H1 (cell line): ENCODE measurements around the gene DNAJC6. TPM values are rescaled to one million over a fixed set of nuclear protein-coding genes. Genes with fewer than 3 reads are reported as not detected.

Source experiments
- CTCF ChIA-PET: fragments of 300-600 bp; sonication (Branson Sonifier 250); formaldehyde crosslinking; loops from one replicate; lab custom pipeline; 2021; ENCODE audit not compliant: partially characterized antibody; lab: Charles Lee
- POLR2A ChIA-PET: fragments of 300-600 bp; sonication (Branson Sonifier 250); formaldehyde crosslinking; loops from one replicate; lab custom pipeline; 2021; ENCODE audit warnings: inconsistent platforms; ENCODE audit not compliant: partially characterized antibody; lab: Charles Lee
- DNase-seq, 2 experiments: peaks; one replicate each; pipeline versions ENCODE4 v3.0.0 to v3.0.0-alpha.2; 2010 to 2022; ENCODE audit warnings: low spot score in 2 of 2, low read depth in 1 of 2, mixed read lengths in 1 of 2
- FAIRE-seq: peaks from 2 replicates; lab custom pipeline; 2011; peaks lifted over from hg19 to GRCh38; lab: Jason Lieb, UNC
- H2AFZ ChIP-seq: 2 replicates; pipeline ENCODE4 v1.8.1; 2012; ENCODE audit warnings: low read length, inconsistent platforms
- H2AK5ac ChIP-seq: 2 replicates; pipeline ENCODE4 v1.6.1; 2013; ENCODE audit warnings: low read depth, low read length
- H2BK120ac ChIP-seq: replicated peaks from 2 replicates; pipeline ENCODE3; 2013; ENCODE audit warnings: low read depth, low read length, inconsistent platforms
- H2BK12ac ChIP-seq: 2 replicates; pipeline ENCODE4 v1.6.1; 2013; ENCODE audit warnings: low read depth, low read length
- H2BK15ac ChIP-seq: 2 replicates; pipeline ENCODE4 v1.6.1; 2013; ENCODE audit warnings: low read length
- H2BK20ac ChIP-seq: 2 replicates; pipeline ENCODE4 v1.6.1; 2013; ENCODE audit warnings: low read length
- H2BK5ac ChIP-seq: 2 replicates; pipeline ENCODE4 v1.6.1; 2013; ENCODE audit warnings: low read depth, low read length
- H3K14ac ChIP-seq: 2 replicates; pipeline ENCODE4 v1.6.1; 2013; ENCODE audit warnings: inconsistent platforms; ENCODE audit not compliant: insufficient read length
- H3K18ac ChIP-seq: 2 replicates; pipeline ENCODE4 v1.6.1; 2013; ENCODE audit warnings: low read length; ENCODE audit errors: extremely low read depth
- H3K23ac ChIP-seq: 2 replicates; pipeline ENCODE4 v1.6.1; 2013; ENCODE audit warnings: inconsistent platforms; ENCODE audit not compliant: insufficient read length
- H3K23me2 ChIP-seq: 2 replicates; pipeline ENCODE4 v1.6.1; 2013; ENCODE audit warnings: low read depth, low read length
- H3K27ac ChIP-seq: 2 replicates; pipeline ENCODE4 v1.6.1; 2011; ENCODE audit warnings: low read depth, low read length, inconsistent platforms
- H3K27me3 ChIP-seq, 4 experiments: replicated peaks in 1 of 4; 1 replicate in 1 of 4; 2 replicates in 3 of 4; pipeline versions ENCODE4 v1.6.1 to v1.8.1; 2011 to 2013; ENCODE audit warnings: low read length in 3 of 4, mild to moderate bottlenecking in 3 of 4, inconsistent platforms in 2 of 4, mixed read lengths in 2 of 4, moderate library complexity in 1 of 4; ENCODE audit not compliant: control insufficient read depth in 3 of 4, insufficient read depth in 3 of 4; ENCODE audit errors: extremely low read depth in 1 of 4
- H3K36me3 ChIP-seq, 4 experiments: 2 replicates each; pipeline versions ENCODE4 v1.6.1 to v1.8.1; 2011 to 2013; ENCODE audit warnings: mild to moderate bottlenecking in 4 of 4, low read length in 3 of 4, moderate library complexity in 2 of 4, control low read depth in 1 of 4, inconsistent platforms in 1 of 4; ENCODE audit not compliant: insufficient read depth in 4 of 4, control insufficient read depth in 2 of 4
- H3K4ac ChIP-seq: replicated peaks from 2 replicates; pipeline ENCODE3; 2013; ENCODE audit warnings: low read length, low read depth, mixed read lengths, inconsistent platforms; ENCODE audit not compliant: insufficient read length
- H3K4me1 ChIP-seq, 4 experiments: replicated peaks in 1 of 4; 1 replicate in 1 of 4; 2 replicates in 3 of 4; pipeline versions ENCODE4 v1.6.1 to v1.8.1; 2011 to 2013; ENCODE audit warnings: low read length in 3 of 4, inconsistent platforms in 2 of 4, mixed read lengths in 1 of 4; ENCODE audit not compliant: insufficient read depth in 4 of 4, control insufficient read depth in 3 of 4
- H3K4me2 ChIP-seq, 2 experiments: 2 replicates each; pipeline versions ENCODE4 v1.6.1 to v1.8.1; 2011 to 2013; ENCODE audit warnings: low read depth in 2 of 2, low read length in 2 of 2, control low read depth in 1 of 2, inconsistent platforms in 1 of 2, mild to moderate bottlenecking in 1 of 2; ENCODE audit not compliant: insufficient read depth in 1 of 2
- H3K4me3 ChIP-seq, 4 experiments: fragments of 200-600, 300-600 bp in 1 of 4; sonication (generic), shearing (Covaris generic), sonication (Bioruptor Twin) in 1 of 4; 2 replicates each; pipeline versions ENCODE4 v1.5.1 to v1.8.1; 2011 to 2016; ENCODE audit warnings: low read length in 4 of 4, low read depth in 3 of 4, control low read depth in 2 of 4, inconsistent platforms in 2 of 4, mild to moderate bottlenecking in 2 of 4, mixed read lengths in 1 of 4, moderate library complexity in 1 of 4; ENCODE audit not compliant: insufficient read depth in 2 of 4; ENCODE audit errors: extremely low read depth in 1 of 4
- H3K56ac ChIP-seq: replicated peaks from 2 replicates; pipeline ENCODE3; 2013; ENCODE audit warnings: low read depth, mild to moderate bottlenecking, mixed read lengths, low read length, inconsistent platforms; ENCODE audit not compliant: insufficient read length
- H3K79me1 ChIP-seq: 2 replicates; pipeline ENCODE4 v1.6.1; 2013; ENCODE audit warnings: low read depth, low read length, control low read depth
- H3K79me2 ChIP-seq, 2 experiments: 2 replicates each; pipeline versions ENCODE4 v1.6.1 to v1.8.1; 2012 to 2013; ENCODE audit warnings: low read length in 2 of 2, mild to moderate bottlenecking in 2 of 2, inconsistent platforms in 1 of 2; ENCODE audit not compliant: insufficient read depth in 2 of 2, control insufficient read depth in 1 of 2
- H3K9ac ChIP-seq, 4 experiments: replicated peaks in 1 of 4; 1 replicate in 1 of 4; 2 replicates in 3 of 4; pipeline versions ENCODE4 v1.6.1 to v1.8.1; 2011 to 2013; ENCODE audit warnings: low read depth in 3 of 4, low read length in 3 of 4, control low read depth in 2 of 4, mild to moderate bottlenecking in 2 of 4, moderate library complexity in 2 of 4, inconsistent platforms in 1 of 4; ENCODE audit errors: extremely low read depth in 1 of 4
- H3K9me3 ChIP-seq, 2 experiments: 2 replicates each; pipeline versions ENCODE4 v1.6.1 to v1.8.1; 2012 to 2013; ENCODE audit warnings: mild to moderate bottlenecking in 2 of 2, moderate library complexity in 2 of 2, control low read depth in 1 of 2, inconsistent platforms in 1 of 2, low read depth in 1 of 2, low read length in 1 of 2, mixed read lengths in 1 of 2; ENCODE audit not compliant: insufficient read depth in 2 of 2
- H4K20me1 ChIP-seq, 2 experiments: replicated peaks in 1 of 2; 2 replicates each; pipeline versions ENCODE3 to v1.8.1; 2011 to 2013; ENCODE audit warnings: inconsistent platforms in 2 of 2, low read length in 2 of 2, mild to moderate bottlenecking in 1 of 2; ENCODE audit not compliant: insufficient read depth in 2 of 2, control insufficient read depth in 1 of 2
- H4K5ac ChIP-seq: 2 replicates; pipeline ENCODE4 v1.6.1; 2013; ENCODE audit warnings: low read length, low read depth, mixed read lengths, inconsistent platforms; ENCODE audit not compliant: insufficient read length
- H4K8ac ChIP-seq: 2 replicates; pipeline ENCODE4 v1.8.0; 2013; ENCODE audit warnings: mild to moderate bottlenecking, moderate library complexity, low read length, inconsistent platforms; ENCODE audit not compliant: insufficient read depth; ENCODE audit errors: extremely low read depth
- H4K91ac ChIP-seq: replicated peaks from 2 replicates; pipeline ENCODE3; 2013; ENCODE audit warnings: low read length, mixed read lengths, inconsistent platforms; ENCODE audit not compliant: insufficient read length
- ASH2L ChIP-seq: fragments of 200-600, 300-600 bp; sonication (generic); IDR thresholded peaks from one replicate; pipeline ENCODE4 v1.7.1; 2017; ENCODE audit warnings: low read length
- ATF2 ChIP-seq: IDR thresholded peaks from 2 replicates; pipeline ENCODE4 v1.6.1; 2012; ENCODE audit warnings: low read length, inconsistent platforms
- BACH1 ChIP-seq: IDR thresholded peaks from 2 replicates; pipeline ENCODE4 v1.6.1; 2012; ENCODE audit warnings: low read length, improper control_type of control experiment
- CTBP2 ChIP-seq: IDR thresholded peaks from 2 replicates; pipeline ENCODE4 v1.7.0; 2011; ENCODE audit warnings: borderline replicate concordance, mild to moderate bottlenecking, moderate library complexity, mixed read lengths, low read length; ENCODE audit not compliant: insufficient read depth, insufficient read length
- EP300 ChIP-seq, 2 experiments: IDR thresholded peaks; 1 replicate in 1 of 2; 2 replicates in 1 of 2; pipeline ENCODE4 v1.6.1; 2011 to 2012; ENCODE audit warnings: low read depth in 2 of 2, low read length in 2 of 2, mild to moderate bottlenecking in 2 of 2, borderline replicate concordance in 1 of 2, inconsistent platforms in 1 of 2, moderate library complexity in 1 of 2
- HDAC6 ChIP-seq: IDR thresholded peaks from one replicate; pipeline ENCODE4 v1.7.1; 2012; ENCODE audit warnings: low read depth, mild to moderate bottlenecking, inconsistent platforms, low read length, moderate library complexity
- KDM5A ChIP-seq: fragments of 200-600 bp; IDR thresholded peaks from 2 replicates; pipeline ENCODE4 v1.7.1; 2012; ENCODE audit warnings: mild to moderate bottlenecking, low read length, inconsistent platforms, mixed read lengths
- MAFK ChIP-seq: IDR thresholded peaks from 2 replicates; pipeline ENCODE4 v1.6.1; 2012; ENCODE audit warnings: low read depth, mild to moderate bottlenecking, improper control_type of control experiment, low read length
- SRF ChIP-seq: IDR thresholded peaks from 2 replicates; pipeline ENCODE4 v1.6.1; 2011; ENCODE audit warnings: mild to moderate bottlenecking, low read depth, low read length, moderate library complexity
- SUZ12 ChIP-seq: fragments of 200-600 bp; sonication (generic); IDR thresholded peaks from 2 replicates; pipeline ENCODE4 v1.6.1; 2012; ENCODE audit warnings: mild to moderate bottlenecking, inconsistent platforms, low read length, moderate library complexity, mixed read lengths
- TCF12 ChIP-seq: IDR thresholded peaks from 2 replicates; pipeline ENCODE4 v1.6.1; 2011; ENCODE audit warnings: low read depth, mild to moderate bottlenecking, low read length
- WGBS, 2 experiments: shearing (Covaris generic) in 1 of 2; methylation state at CpG; one replicate each; pipeline versions ENCODE4 v1.1.6 to v1.1.7; 2013 to 2015; ENCODE audit warnings: low lambda C conversion rate in 2 of 2, mixed read lengths in 2 of 2, inconsistent platforms in 1 of 2, low coverage in 1 of 2, missing lambda C conversion rate in 1 of 2; ENCODE audit not compliant: insufficient replicate concordance in 2 of 2, insufficient coverage in 1 of 2, insufficient read length in 1 of 2; ENCODE audit errors: extremely low coverage in 1 of 2, missing lambda C conversion rate in 1 of 2; 5-methylcytosine and 5-hydroxymethylcytosine counted together
- polyA plus RNA-seq, 7 experiments: library from polyadenylated mRNA; depleted of rRNA in 3 of 7; stranded (reverse) in 5 of 7; unstranded in 2 of 7; fragments of >200 nt in 5 of 7; fragments of 200-250 nt in 2 of 7; gene quantifications; 1 replicate in 5 of 7; 2 replicates in 1 of 7; 4 replicates in 1 of 7; pipeline versions ENCODE4 v1.2.1 to v1.2.3, GENCODE V29; 2011 to 2013; ENCODE audit warnings: missing spikeins in 2 of 7, mixed read lengths in 2 of 7
- total RNA-seq: library from RNA; stranded (reverse); fragmentation: NEBNext Ultra II Directional; extraction: Animal tissue kit (Norgen Biotek cat#: 25700); gene quantifications from 2 replicates; pipeline ENCODE4 v1.2.1, GENCODE V29; 2021

The DNAJC6 gene
- total and polyA plus RNA-seq, 2 of the 8 experiments (the other 6 are each of a cell fraction or from before 2014, with no cell fraction given), result 1.6 to 3.0 TPM

GRCh38 chr1:65292861-65293593 is 16.3 kb upstream of the DNAJC6 start:
- Histone ChIP-seq H3K79me1 (no peaks in the 10 kb centered on the region; the same call in 1 of the 2 replicates), H3K4me1 (peaks cover 0 to 4% (median under 1%) of the 10 kb centered on the region in 4 experiments; a peak in 1 of 7 replicates), H3K4ac (no peak overlapping the region), H3K36me3 (no peaks in the 10 kb centered on the region), H2BK12ac (0 out of 2 replicates have a peak overlapping the region, but pooled peaks have one; percentile 40), H4K8ac (no peak overlapping the region), H3K27me3 (no peaks in the 10 kb centered on the region; a peak in 2 of 7 replicates), H3K4me3 (no peak overlapping the region), H2BK120ac (no peak overlapping the region), H4K20me1 (no peaks in the 10 kb centered on the region), H3K9me3 (no peaks in the 10 kb centered on the region), H3K23ac (no peak overlapping the region), H3K18ac (no peak overlapping the region), H3K27ac (no peak overlapping the region), H3K4me2 (no peak overlapping the region), H3K23me2 (no peaks in the 10 kb centered on the region), H3K56ac (no peak overlapping the region), H3K14ac (no peak overlapping the region), H2BK15ac (no peak overlapping the region), H3K79me2 (no peaks in the 10 kb centered on the region), H2AFZ (no peak overlapping the region), H2AK5ac (no peak overlapping the region), H2BK20ac (no peak overlapping the region), H2BK5ac (no peak overlapping the region; the same call in 1 of the 2 replicates), H4K91ac (no peak overlapping the region), H3K9ac (no peak overlapping the region), H4K5ac (no peak overlapping the region)
- POLR2A ChIA-PET, result interaction anchor here (1.8 kb wide), 1 partner anchor 14 kb away, joined by 8 read pairs; no protein-coding TSS in a partner anchor
- 72% methylated on average over 2 of the region's 2 CpGs; no CpG with 5 or more reads in 1 of the 2 experiments for WGBS, 2 experiments
- FAIRE-seq (no peak), DNase-seq (no peak)
- CTCF ChIA-PET, result interaction anchor here (1.0 to 1.5 kb wide), 2 partner anchors 26 to 395 kb away, joined by 4 read pairs; no protein-coding TSS in a partner anchor
- no peak for TF ChIP-seq ASH2L
- TF ChIP-seq BACH1, result no peak
- TF ChIP-seq MAFK, result no peak
- no peak for TF ChIP-seq SRF
- no peak for TF ChIP-seq TCF12
- no peak for TF ChIP-seq CTBP2
- no peak for TF ChIP-seq EP300 (IDR thresholded peaks at IDR 0.05; ENCODE audit: borderline replicate concordance in 1 of 2, low read depth in 2 of 2, low read length in 2 of 2)
- TF ChIP-seq HDAC6, result no peak
- TF ChIP-seq KDM5A, result no peak
- TF ChIP-seq SUZ12, result no peak
- TF ChIP-seq ATF2, result no peak
